NCI-H69 (cell line): ENCODE results near the gene CADPS2.

Experiments used
- DNase-seq: peaks from one replicate; lab custom pipeline; 2025; lab: John Stamatoyannopoulos, UW

Gene CADPS2

DNA sequence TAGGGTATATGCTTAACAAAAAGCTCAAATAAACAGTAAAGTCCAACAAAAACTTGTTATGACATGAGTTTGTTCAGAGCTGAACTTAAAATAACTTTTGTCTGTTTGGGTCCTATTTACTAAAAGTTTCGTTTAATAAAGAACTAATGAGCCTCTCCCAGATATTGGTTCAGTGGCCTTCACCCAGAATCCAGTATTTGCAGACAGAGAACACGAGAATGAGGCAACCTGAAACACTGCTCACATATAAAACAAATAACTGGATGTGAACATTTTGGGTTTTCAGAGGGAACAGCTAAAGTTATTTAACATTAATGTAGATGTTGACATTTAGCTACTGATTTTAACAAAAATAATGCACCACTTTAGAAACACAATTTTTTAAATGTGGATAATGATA is 285.6 kb downstream of the CADPS2 start:
- no peak for DNase-seq

- peak; percentile 30 for DNase-seq
These were observed 286.2 kb downstream of the CADPS2 start for GRCh38 chr7:122600042-122600441.

- peak; percentile 97 for DNase-seq
These were observed 289.0 kb downstream of the CADPS2 start for GRCh38 chr7:122597277-122597676.

DNA sequence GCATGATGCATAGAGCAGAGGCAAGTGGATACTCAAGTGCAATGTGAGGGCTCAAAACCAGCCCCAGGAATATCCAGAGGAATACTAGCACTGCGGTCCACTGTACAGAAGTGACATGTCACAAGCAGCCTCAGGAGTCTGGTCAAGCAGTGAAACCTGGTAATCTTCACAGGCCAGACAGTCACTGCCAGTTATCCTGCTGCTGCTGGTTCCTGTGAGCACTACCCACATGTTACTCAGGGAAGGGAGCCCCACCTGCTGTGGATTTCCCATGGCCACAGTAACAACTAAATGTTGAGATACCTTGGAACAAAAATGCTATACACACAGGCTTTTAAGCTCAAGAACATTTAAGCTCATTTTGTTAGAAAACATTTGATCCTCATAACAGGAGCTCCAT is 290.4 kb downstream of the CADPS2 start:
- DNase-seq, result peak; percentile 94

DNA sequence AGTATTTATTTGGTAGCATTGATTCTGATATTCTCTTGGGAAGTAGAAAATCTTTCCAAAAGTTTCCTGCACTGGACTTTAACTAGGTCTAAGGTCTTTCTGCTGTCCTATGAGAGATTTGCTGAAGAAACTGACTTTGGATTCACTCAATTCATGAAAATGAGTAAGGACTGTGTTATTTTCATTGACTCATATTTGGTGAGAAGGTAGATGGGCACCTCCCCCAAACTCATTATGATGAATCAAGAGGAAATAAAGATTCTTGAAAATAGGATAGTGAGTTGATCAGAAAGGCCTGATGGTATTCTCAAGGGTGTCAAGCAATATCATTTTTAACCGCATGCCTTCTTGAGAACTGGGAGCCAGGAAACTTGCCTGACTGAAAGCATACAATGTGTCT is 297.6 kb downstream of the CADPS2 start:
- DNase-seq, result no peak

GRCh38 chr7:122584676-122585251 is 301.5 kb downstream of the CADPS2 start:
- peak; percentile 88 for DNase-seq

DNA sequence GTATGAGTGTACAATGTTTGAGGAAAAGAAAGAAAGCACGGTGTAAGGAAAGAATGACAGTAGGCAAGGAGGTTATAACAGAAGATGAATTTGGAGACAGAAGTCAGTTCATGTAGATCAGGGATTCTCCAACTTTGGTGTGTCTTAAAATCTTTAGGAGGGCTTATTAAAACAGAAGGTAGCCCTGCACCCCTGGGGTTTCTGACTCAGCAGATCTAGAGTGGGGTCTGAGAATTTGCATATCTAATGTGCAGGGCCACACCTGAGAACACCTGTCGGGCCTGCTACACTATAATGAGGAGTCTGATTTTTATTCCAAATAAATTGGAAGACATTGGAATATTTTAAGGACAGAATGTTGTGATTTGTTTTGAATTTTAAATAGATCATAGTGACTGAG is 307.9 kb downstream of the CADPS2 start:
- DNase-seq, result peak; percentile 38

- DNase-seq, result no peak
These were observed 308.7 kb downstream of the CADPS2 start for GRCh38 chr7:122577449-122578003.

DNA sequence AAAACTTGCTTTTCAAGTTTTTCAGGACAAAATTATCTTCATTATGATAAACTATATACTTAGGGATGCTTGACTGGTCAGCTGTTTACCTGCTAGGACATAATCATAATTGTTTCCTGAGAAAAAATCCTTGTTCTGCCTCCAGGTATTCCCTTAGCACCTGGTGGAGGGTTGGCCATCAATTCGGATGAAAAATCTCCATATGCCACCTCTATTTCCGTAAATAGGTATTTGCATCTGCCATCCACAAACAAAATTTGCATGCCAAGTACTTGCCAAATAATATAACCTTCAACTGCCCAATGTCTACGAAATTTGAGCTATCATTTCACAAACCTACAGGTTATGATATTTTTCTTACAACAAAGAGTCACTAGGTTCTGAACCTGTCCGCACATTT is 313.6 kb downstream of the CADPS2 start:
- peak; percentile 18 for DNase-seq

DNA sequence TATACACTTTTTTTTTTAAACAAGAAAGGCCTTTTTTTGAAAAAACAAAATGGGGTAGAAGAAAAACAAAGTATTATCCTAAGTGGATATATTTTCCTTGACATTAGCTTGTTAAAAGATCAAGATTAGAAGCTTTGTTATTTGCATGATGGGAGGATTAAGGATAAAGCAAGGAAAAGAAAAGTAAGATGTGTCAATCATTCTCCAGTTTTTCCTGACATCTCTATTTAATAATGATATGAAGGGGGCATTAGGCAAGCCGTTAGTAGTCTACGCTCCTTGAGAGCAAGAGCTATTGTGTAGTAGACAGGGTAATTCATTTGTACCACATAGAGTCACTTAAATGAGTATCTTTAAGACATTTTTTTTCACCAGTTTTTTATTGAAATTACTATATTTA is 324.9 kb downstream of the CADPS2 start:
- no peak for DNase-seq

GRCh38 chr7:122556873-122557542 is 329.3 kb downstream of the CADPS2 start:
- DNase-seq, result peak; percentile 37

GRCh38 chr7:122556219-122556618 is 330.0 kb downstream of the CADPS2 start:
- no peak for DNase-seq

DNA sequence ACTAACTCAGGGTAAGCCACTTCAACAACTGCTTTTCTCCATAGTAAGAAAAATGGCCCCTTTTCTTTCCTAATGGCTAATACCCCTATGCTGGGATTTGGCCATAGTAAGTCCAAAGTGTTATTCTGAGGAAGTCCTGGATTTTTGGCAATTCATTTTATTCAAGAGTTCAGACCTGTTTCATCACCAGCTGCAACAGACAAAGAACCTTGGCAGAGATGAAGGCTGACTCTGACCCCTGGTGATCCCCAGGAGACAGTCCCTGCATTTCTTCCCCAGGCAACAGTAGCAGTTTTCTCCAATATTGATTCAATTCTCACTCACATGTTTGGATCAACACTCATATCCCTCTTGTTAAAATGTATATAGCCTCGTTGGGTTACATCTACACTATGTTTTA is 332.5 kb downstream of the CADPS2 start:
- DNase-seq, result no peak

DNA sequence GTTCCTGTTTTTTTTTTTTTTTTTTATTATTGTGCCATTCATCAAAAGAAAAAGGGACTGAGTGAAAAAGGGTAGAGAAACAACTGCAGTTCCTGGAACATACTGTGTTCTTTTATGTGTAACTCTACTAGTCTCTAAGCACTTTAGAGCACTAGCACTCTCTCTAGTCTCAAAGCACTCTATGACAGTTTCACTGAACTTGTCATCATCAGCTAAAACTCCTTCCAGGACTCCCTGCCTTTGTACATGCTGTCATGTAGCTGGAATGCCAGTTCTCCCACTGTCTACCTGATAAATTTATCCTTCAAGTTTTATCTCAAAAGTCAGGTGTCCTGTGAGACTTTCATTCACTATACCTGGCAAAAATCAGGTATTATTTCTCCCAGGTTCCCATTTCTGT is 333.5 kb downstream of the CADPS2 start:
- DNase-seq, result no peak

DNA sequence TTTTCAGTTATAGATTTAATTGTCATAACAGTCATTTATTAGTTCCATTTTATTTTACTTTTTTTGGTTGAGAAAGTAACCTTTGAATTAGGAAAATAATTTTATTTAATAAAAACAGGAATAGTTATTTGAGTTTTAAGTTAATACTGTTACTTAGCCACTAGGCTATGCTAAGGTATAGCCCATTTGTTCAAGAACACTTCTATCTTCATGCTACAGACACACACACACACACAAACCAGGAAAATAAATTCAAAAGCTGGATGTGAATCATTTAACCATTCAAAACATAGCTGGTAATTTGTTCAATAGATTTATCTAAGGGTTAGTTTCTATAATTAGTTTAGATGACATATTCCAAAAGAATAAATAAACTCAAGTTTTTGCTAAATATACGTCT is 335.7 kb downstream of the CADPS2 start:
- peak; percentile 45 for DNase-seq

DNA sequence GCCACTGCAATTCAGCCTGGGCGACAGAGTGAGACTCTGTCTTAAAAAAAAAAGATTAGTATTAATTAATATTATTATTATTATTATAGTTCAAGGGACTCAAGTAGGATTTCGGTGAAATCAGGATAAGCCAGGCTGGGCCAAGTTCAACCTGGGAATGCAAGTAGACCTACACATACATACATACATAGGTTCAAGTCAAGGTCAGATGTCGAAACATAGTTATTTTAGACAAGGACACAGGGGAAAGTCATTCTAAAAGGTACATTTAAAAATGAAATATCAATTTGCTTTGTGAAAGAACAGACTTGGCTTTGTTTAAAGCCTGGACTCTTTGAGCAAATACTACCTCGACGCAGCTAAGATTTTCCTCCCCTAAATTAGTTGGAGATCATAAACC is 336.7 kb downstream of the CADPS2 start:
- DNase-seq, result no peak

DNA sequence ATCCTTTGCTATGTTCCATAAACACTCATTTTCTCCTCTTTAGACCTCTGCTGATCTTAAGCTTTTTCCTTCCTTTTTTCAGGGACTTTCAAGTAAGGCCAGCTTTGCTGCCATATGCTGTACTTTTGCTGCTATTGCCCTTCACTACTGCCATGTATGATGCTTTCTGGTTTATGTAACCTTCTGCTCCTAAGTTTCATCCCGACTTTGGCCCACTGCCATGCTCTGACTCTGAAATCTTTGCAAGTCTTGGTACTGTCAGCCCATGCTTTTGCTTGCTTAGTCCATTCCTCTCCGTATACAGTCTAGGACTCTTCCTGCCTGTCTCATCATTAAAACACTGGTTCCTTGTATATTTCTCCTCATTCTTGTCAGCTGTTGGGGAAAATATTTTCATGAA is 339.8 kb downstream of the CADPS2 start:
- DNase-seq, result peak; percentile 50

- no peak for DNase-seq
These were observed 341.8 kb downstream of the CADPS2 start for GRCh38 chr7:122544463-122544862.

DNA sequence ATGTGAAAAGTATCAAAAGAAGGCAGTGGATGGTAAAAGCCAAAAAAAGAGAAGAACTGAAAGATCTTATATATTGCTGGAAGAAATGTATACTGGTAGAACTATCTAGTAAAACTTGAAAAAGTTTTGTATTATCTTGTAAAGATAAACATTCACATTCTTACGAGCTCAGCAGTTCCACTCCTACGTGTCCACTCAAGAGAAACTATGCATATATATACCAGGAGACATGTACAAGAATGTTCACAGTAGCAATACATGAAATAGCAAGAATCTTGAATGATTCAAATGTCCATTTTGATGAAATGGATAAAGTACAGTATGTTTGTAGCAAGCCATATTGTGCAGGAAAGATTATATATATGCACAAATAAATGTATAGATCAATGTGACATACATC is 342.4 kb downstream of the CADPS2 start:
- DNase-seq, result no peak

GRCh38 chr7:122543166-122543565 is 343.1 kb downstream of the CADPS2 start:
- DNase-seq, result peak; percentile 58

DNA sequence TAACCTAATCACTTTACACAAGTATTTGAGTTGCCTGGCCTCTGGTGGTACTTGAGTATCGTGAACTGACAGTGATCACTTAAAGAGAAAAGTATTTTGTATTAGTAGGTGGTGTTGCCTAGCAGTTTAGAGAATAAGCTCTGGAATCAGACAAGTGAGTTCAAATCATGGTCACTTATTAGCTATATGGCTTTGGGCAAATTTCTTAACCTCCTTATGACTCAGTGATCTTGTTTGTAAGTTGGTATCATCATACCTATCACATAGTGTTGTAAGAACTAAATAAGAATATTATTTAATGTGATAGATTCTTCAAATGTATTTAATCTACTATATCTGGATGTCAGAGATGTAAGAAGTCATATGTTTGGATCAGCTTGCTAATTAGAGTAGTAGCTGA is 351.2 kb downstream of the CADPS2 start:
- DNase-seq, result no peak

DNA sequence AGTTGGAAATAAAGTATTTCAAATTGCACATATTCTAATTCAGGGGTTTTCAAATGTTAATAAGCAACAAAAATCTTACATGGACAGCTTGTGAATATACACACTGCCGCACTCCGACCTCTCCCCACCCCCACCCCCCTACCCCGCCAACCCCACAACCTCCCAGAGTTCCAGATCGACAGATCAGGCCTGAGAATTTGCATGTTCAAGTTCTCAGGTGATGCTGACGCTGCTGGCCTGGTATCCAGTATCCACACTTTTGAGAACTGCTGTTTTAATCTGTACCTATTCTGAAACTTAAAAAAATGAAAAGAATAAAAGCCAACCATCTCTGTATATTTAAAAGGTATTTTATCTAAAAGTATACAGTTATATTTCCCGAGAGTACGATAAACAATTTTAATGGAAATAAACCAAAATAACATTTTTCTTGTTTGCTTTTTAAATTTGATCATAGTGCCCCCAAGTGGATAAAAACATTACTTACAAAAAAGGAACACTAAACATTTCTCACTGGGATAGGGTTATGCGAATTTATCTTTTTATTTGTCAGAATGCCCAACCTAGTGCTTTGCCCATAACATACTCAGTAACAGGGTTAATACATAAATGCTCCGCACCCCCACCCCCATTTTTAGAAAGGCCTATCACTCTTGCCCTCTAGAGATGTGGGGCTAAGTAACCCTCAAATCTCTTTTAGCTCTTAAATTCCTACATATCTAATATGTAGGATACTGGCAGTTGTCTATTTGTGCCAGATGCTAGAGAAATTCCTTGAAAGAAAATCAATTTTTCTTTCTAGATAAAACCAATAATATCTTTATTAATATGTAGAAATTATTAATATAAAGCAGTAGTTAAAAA is 353.6 kb downstream of the CADPS2 start:
- DNase-seq, result peak; percentile 51
